Measurements from ENCODE around the gene SLC47A1.
"Not testable (repeated sequence)": the region's sequence is repeated elsewhere in the genome, so short reads cannot be mapped to it uniquely, and the experiment has no call there.

The SLC47A1 gene

GRCh38 chr17:19523690-19524089 is 10.0 kb upstream of the SLC47A1 start:
- no peak for DNase-seq

GRCh38 chr17:19526950-19527349 is 6.7 kb upstream of the SLC47A1 start:
- DNase-seq, result not testable (repeated sequence)

- no peak for DNase-seq
Observed at GRCh38 chr17:19531780-19532501, 1.7 kb upstream of the SLC47A1 start.

GRCh38 chr17:19533036-19533717 is 477 bp upstream of the SLC47A1 start:
- no peak for DNase-seq

- no peak for DNase-seq
Observed at GRCh38 chr17:19534562-19535149, 1.0 kb downstream of the SLC47A1 start.

- no peak for DNase-seq
Observed at GRCh38 chr17:19537111-19537510, 3.5 kb downstream of the SLC47A1 start.

GRCh38 chr17:19538095-19539039 is 4.7 kb downstream of the SLC47A1 start:
- no peak for DNase-seq

GRCh38 chr17:19539040-19539399 is 5.4 kb downstream of the SLC47A1 start:
- no peak for DNase-seq

GRCh38 chr17:19539841-19540311 is 6.2 kb downstream of the SLC47A1 start:
- DNase-seq, result no peak

- DNase-seq, result no peak
Observed at GRCh38 chr17:19540706-19541370, 7.2 kb downstream of the SLC47A1 start.

- no peak for DNase-seq
Observed at GRCh38 chr17:19541445-19541844, 7.8 kb downstream of the SLC47A1 start.

- no peak for DNase-seq
Observed at GRCh38 chr17:19542247-19542646, 8.6 kb downstream of the SLC47A1 start.

GRCh38 chr17:19544366-19544765 is 10.7 kb downstream of the SLC47A1 start:
- DNase-seq, result no peak

- DNase-seq, result no peak
Observed at GRCh38 chr17:19546289-19547065, 12.8 kb downstream of the SLC47A1 start.

- DNase-seq, result no peak
Observed at GRCh38 chr17:19549746-19550623, 16.3 kb downstream of the SLC47A1 start.

GRCh38 chr17:19551165-19551564 is 17.5 kb downstream of the SLC47A1 start:
- DNase-seq, result no peak

- DNase-seq, result no peak
Observed at GRCh38 chr17:19551591-19552148, 18.0 kb downstream of the SLC47A1 start.

GRCh38 chr17:19553036-19553435 is 19.4 kb downstream of the SLC47A1 start:
- DNase-seq, result no peak

GRCh38 chr17:19554393-19554792 is 20.7 kb downstream of the SLC47A1 start:
- DNase-seq, result no peak

GRCh38 chr17:19555746-19556145 is 22.1 kb downstream of the SLC47A1 start:
- no peak for DNase-seq
